ENCODE results near the gene TBX15.

The TBX15 gene

DNA sequence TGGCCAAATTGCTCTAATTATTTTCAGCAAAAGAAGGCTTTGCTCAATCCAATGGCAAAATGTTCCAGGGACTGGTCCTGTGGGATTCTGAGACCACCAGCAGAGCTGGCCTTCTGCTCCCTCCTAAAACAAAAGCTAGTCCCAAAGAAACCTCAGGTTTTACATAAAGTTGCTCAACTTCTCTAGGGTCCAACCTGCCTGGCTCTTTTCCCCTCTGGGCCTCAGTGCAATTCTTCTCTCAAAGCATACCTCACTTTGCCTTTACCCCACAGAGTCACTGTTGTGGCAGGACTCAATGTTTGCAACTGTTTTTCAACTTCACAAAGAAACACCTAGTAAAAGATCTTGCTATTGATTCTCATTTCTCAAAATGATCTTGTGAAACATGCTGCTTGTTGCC is 39.8 kb downstream of the TBX15 start:
- no peak overlapping the region for H3K4me3 ChIP-seq (ENCODE audit: low read depth, low read length)
- DNase-seq (ENCODE audit: low read depth) = no peak
- TF ChIP-seq, protein P1, sequence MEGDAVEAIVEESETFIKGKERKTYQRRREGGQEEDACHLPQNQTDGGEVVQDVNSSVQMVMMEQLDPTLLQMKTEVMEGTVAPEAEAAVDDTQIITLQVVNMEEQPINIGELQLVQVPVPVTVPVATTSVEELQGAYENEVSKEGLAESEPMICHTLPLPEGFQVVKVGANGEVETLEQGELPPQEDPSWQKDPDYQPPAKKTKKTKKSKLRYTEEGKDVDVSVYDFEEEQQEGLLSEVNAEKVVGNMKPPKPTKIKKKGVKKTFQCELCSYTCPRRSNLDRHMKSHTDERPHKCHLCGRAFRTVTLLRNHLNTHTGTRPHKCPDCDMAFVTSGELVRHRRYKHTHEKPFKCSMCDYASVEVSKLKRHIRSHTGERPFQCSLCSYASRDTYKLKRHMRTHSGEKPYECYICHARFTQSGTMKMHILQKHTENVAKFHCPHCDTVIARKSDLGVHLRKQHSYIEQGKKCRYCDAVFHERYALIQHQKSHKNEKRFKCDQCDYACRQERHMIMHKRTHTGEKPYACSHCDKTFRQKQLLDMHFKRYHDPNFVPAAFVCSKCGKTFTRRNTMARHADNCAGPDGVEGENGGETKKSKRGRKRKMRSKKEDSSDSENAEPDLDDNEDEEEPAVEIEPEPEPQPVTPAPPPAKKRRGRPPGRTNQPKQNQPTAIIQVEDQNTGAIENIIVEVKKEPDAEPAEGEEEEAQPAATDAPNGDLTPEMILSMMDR (IDR thresholded peaks at IDR 0.05; ENCODE audit: low read depth, low read length, missing control alignments) = no peak

DNA sequence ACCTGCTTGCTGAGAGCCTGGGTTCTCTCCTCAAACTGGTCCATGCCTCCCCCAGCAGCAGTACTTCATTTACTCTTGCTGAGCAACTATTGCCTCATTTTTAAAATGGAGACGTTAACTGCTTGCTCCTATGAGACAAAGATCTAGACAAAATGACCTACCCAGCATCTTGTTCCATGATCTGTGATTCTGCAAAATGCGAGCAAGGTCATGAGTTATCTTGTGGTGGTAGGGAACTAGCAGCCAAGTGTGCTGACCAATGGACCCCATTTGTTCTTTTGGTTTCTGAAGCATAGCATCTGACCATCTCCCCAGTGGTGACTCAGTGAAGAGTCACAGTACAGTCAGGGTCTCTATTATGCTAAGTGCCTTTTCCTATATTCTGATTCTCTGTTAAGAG is 40.4 kb downstream of the TBX15 start:
- TF ChIP-seq, protein P1 (IDR thresholded peaks at IDR 0.05; ENCODE audit: low read depth, low read length, missing control alignments) = no peak
- DNase-seq (ENCODE audit: low read depth) = no peak
- H3K4me3 ChIP-seq (ENCODE audit: low read depth, low read length) = no peak overlapping the region

DNA sequence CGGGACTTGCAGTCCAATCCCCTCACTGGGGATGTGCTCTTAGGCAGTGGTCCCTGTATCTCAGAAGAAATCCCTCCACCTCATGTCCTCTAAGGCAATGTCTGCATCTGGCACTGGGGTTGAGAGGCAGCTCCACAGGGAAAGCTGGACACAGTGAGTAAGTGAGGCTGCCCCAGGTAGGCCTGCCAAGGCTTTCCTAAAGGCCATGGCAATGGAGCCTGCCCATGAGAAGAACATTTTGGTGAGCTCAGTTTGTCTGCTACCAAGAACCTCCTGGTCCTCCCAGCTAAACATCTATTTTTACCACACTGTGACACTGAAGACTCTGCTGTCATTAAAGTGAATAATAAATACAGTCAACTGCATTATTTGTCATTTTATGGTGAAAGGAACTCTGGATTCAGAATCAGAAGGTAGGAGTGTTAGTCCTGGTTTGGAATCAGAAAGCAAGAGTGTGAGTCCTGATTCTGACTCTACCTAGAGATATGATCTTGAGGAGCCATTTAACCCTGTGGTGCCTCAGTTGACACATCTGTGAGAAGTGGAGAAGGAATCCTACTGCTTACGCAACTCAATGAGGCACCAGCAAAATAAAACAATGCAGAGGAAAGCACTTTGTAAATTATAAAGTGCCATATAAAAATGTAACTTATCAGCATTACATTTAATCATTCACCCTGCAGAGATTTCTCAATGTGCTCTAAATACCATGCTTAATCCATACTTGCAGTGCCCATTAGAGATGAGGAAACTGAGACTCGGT is 41.0 kb downstream of the TBX15 start:
- TF ChIP-seq, protein P1 (IDR thresholded peaks at IDR 0.05; ENCODE audit: low read depth, low read length, missing control alignments) = no peak
- no peak for DNase-seq (ENCODE audit: low read depth)
- no peak overlapping the region for H3K4me3 ChIP-seq (ENCODE audit: low read depth, low read length)

DNA sequence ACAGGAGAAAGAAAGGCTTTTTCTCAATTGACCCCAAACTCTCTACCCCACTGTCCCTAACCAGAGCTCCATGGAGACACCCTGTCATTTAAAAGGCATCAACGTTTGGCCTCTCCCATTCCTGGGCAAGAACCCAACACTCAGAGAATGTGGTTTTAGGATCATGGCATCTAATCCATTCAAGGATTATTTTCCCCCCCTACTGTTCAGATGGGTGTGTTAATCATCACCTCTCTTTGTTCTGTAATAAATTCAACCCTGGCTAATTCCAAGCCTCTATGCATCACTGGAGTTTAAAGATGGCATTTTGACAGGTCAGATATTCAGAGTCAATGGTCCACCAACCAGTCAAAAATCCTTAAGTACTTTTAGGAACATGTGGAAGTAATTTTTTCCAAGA is 42.7 kb downstream of the TBX15 start:
- TF ChIP-seq, protein P1 (IDR thresholded peaks at IDR 0.05; ENCODE audit: low read depth, low read length, missing control alignments) = no peak
- DNase-seq (ENCODE audit: low read depth) = no peak
- no peak overlapping the region for H3K4me3 ChIP-seq (ENCODE audit: low read depth, low read length)

DNA sequence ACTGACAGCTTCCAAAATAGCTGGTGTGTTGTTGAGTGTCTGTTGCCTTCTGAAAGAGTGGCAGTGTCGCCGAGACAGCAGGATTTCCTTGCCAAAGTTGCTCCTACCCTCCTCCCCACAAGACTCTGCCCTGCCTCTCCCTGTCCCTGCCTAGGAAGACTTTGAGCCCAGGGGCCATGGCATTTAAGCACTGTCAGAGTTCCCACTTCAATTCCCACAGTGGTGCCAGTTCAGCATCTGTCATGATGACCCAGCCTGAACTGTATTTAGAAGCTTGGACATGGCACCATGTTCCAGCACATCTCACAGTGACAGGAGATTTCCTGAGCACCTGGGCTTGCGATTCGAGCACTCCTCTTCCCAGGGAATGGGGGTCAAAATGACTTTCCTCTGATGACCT is 43.6 kb downstream of the TBX15 start:
- TF ChIP-seq, protein P1 (IDR thresholded peaks at IDR 0.05; ENCODE audit: low read depth, low read length, missing control alignments) = no peak
- DNase-seq (ENCODE audit: low read depth) = no peak
- H3K4me3 ChIP-seq (ENCODE audit: low read depth, low read length) = no peak overlapping the region

DNA sequence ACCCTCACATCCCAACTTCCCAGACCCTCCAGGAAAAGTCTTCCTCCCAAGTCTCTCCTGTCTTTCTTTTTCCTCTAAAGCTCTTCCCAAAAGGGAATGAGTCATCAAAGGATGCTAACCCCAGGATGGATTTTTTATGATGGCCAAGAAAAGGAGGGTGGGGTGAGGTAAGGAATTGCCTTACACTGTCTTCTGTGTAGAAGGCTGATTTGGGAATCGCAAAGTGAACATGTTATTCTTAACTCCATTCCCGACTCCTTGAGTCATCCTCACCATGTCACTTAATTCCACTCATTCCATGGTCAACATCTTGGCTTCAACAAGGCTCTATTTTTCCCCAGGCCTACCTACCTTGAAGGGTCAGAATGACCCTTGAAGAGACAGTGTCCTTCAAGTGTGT is 44.0 kb downstream of the TBX15 start:
- H3K4me3 ChIP-seq (ENCODE audit: low read depth, low read length) = no peak overlapping the region
- TF ChIP-seq, protein P1 (IDR thresholded peaks at IDR 0.05; ENCODE audit: low read depth, low read length, missing control alignments) = no peak
- DNase-seq (ENCODE audit: low read depth) = no peak

DNA sequence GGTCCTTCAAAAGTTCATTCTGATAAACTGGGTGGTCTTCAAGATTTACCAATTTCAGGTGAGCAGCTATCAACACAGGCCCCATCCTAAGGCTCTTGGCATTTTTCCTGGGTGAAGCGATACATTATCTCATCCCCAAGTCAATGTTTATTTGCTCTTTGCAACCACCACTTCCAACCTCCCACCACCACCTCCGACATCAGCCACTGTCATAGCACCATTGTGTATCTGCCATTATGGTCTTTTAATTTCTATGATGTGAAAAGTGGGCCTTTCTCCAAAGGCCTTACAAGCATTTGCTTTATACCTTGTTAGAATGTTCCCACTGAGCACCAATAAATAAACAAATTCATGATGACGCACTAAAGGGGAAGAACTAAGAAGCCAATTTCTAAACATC is 47.2 kb downstream of the TBX15 start:
- TF ChIP-seq, protein P1 (IDR thresholded peaks at IDR 0.05; ENCODE audit: low read depth, low read length, missing control alignments) = no peak
- DNase-seq (ENCODE audit: low read depth) = no peak
- no peak overlapping the region for H3K4me3 ChIP-seq (ENCODE audit: low read depth, low read length)
